WTC11 (cell line): Measurements from ENCODE around the gene TNFRSF6B.

Source experiments
- IRF2 ChIP-seq: sonication (generic); formaldehyde crosslinking; IDR thresholded peaks from 2 replicates; pipeline ENCODE4 v1.8.0; 2022; ENCODE audit warnings: low read depth, missing genetic modification reagents, borderline replicate concordance
- TF ChIP-seq, protein P1 (sequence below): fragments of 200-600 bp; IDR thresholded peaks from 2 replicates; pipeline ENCODE4 v1.8.0; 2022; ENCODE audit warnings: antibody characterized with exemption

DNA sequence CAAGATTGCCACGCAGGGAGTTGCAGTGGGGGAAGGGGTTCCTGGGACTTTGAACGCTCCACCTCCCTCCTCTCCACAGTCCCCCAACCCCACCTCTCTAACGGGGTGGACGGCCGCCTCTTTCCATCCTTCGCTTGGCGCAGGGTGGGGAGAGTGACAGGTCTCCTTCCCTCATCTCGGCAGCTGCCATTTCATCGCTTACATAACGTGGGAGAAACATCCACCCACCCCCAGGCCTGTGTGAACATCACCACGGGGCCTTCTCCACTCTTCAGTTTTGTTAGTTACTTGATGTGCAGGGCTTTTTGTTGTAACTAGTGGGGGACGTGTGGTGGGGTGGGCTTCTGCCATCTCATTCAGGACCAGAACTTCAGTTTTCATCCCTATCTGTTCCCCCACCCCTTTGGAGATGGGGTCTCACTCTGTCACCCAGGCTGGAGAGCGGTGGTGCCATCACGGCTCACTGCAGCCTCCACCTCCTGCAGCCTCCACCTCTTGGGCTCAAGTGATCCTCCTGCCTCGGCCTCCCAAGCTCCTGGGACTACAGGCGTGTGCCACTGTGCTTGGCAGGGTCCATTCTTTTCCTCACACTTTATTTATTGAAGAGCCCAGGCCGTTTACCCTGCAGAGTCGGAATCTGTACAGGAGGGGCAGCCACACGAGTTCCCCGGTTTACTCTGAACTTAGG, 20.6 kb upstream of the TNFRSF6B start:
- TF ChIP-seq, protein P1, sequence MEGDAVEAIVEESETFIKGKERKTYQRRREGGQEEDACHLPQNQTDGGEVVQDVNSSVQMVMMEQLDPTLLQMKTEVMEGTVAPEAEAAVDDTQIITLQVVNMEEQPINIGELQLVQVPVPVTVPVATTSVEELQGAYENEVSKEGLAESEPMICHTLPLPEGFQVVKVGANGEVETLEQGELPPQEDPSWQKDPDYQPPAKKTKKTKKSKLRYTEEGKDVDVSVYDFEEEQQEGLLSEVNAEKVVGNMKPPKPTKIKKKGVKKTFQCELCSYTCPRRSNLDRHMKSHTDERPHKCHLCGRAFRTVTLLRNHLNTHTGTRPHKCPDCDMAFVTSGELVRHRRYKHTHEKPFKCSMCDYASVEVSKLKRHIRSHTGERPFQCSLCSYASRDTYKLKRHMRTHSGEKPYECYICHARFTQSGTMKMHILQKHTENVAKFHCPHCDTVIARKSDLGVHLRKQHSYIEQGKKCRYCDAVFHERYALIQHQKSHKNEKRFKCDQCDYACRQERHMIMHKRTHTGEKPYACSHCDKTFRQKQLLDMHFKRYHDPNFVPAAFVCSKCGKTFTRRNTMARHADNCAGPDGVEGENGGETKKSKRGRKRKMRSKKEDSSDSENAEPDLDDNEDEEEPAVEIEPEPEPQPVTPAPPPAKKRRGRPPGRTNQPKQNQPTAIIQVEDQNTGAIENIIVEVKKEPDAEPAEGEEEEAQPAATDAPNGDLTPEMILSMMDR, result no peak
- TF ChIP-seq IRF2, result no peak
